COR-L47 (cell line): ENCODE data around the gene TMC4.
A peak's percentile ranks its signal among the peaks of the same experiment; 100 is the strongest.

ENCODE experiments used
- DNase-seq: peaks from one replicate; lab custom pipeline; 2025; lab: John Stamatoyannopoulos, UW

The TMC4 gene

DNA sequence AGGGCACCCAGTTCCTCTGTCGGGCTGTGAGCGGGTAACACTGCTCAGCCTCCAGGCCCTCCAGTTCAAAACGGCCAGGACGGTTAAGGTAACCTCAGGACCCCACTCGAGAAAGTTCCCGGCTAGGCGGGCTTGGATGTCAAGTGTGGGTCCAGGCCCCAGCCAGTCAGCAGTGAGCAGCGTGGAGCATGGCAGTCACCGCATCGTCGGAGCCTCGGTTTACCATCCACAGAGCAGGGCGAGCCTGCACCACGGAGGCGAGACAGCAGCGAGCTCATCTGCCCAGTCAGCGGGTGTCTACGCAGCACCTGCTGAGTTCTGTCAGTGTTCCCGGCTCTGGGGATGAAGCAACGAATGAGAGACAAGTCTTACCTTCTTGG, 43.4 kb downstream of the TMC4 start:
- DNase-seq = no peak

- DNase-seq = no peak
Measured at GRCh38 chr19:54128796-54129616, 44.0 kb downstream of the TMC4 start.

GRCh38 chr19:54128441-54128725, 44.6 kb downstream of the TMC4 start:
- DNase-seq = no peak

DNA sequence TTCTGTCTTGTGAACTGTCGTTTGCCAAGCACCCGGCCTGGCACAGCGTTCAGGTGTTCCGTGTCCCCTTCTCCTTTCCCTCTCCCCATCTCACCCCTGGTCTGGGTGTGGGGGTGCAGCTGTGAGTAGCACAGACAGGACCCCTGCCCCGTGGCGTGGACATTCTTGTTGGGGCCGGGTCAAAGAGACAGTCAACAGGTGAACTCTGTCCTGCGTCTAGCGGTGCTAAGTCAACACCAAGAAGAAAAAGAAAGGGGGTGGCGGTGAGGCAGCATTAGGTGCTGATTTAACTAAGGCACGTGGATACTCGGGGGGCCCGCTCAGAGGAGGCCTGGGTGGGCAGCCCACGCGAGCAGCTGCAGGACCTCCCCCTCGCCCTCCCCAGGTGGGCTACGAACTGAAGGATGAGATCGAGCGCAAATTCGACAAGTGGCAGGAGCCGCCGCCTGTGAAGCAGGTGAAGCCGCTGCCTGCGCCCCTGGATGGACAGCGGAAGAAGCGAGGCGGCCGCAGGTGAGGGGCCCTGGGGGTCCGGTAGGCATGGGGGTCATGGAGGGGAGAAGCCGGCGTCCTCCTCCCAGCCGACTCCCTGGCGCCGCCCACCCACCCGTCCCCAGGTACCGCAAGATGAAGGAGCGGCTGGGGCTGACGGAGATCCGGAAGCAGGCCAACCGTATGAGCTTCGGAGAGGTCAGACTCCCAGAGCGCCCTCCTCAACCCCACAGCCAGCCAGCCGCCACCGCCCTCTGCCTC, 45.1 kb downstream of the TMC4 start:
- DNase-seq = no peak

GRCh38 chr19:54125713-54126112, 47.2 kb downstream of the TMC4 start:
- no peak for DNase-seq

DNA sequence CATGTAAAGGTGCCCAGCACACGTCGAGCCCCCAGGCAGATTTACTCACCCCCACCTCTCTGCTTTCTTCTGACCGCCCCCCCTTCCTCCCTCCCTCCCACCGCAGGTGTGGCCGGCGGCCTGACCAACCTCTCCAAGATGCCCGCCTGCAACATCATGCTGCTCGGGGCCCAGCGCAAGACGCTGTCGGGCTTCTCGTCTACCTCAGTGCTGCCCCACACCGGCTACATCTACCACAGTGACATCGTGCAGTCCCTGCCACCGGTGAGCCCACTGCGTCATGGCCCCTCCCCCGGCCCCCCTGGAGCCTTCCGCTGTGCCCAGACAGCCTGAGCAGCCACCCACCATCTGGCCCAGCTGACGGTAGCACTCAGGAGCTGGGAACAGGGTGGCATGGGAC, 48.6 kb downstream of the TMC4 start:
- no peak for DNase-seq

DNA sequence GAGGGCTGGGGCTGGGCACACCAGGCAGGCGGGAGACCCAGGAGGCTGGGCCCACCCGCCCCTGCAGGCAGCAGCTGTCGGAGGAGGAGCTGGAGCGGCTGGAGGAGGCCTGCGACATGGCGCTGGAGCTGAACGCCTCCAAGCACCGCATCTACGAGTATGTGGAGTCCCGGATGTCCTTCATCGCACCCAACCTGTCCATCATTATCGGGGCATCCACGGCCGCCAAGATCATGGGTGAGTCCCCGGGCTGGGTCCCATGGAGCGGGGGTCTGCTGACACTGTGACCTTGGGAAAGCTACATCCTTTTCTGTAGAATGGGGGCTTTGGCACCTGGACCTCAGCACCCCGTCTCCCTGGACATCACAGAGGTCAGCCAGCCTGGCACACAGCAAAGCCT, 49.3 kb downstream of the TMC4 start:
- DNase-seq = no peak

DNA sequence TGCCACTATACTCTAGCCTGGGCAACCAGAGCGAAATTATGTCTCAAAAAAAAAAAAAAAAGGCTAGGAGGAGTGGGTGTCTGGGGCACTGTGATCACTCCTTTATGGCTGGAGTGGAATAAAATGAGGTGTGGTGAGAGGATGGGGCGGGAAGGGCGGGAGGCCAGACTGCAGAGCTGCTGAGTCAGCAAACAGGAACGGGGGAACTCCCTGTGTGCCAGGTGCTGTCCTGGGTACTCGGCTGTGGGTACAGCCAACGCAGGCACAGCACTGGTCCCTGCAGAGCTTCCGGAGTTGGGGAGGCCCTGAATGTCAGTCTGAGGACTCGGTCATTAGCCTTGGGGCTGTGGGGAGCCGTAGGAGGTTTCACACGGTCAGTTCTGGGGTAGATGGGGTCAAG, 51.7 kb downstream of the TMC4 start:
- no peak for DNase-seq

DNA sequence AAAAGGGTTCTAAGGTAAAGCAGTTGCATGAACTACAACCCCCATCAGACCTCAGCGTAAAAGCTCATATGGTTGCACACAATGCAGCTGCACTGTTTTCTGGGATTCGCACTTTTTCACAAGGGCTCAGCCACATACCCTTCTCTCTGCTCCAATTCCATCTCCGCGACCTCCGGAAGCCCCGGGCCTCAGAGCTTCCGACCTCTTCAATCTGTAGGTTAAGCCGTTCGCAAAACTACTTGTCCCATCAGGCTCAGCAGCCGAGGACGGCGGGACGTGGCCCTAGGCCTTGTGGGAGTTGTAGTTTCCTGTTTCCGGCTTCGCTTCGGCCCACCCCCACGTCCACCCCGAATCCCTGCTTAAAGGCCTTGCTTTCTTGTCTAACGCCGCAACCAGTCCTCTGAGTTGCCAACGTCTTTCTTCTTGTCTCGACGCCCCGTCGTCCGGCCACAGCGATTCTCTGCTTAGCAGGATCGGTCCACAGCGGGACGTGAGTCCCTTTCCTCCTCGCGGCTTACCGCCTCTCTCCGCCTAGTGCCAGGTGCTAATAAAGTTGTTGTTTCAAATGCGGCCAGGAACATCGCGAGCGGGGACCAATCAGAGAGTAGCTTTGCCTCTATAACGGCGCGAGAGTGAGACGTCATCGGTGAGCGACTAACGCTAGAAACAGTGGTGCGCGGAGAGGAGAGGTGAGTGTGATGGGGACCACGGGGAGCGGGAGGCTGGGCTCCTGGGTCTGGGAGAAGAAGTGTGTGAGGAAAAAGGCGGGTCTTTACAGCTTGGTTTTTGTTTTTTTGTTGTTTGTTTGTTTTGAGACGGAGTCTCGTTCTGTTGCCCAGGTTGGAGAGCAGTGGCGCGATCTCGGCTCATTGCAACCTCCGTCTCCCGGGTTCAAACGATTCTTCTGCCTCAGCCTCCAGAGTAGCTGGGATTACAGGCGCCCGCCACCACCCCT, 57.6 kb downstream of the TMC4 start, which contains the start of the genes PRPF31 and TFPT:
PRPF31 (plus strand) TSS at position 646 of the 955 bp plus-strand sequence. CDS start 2,525 bp downstream, outside the sequence.
TFPT (minus strand) TSS at position 549 of the 955 bp plus-strand sequence; CDS start at position 161, 388 bp downstream.
- DNase-seq = peak; percentile 94

GRCh38 chr19:54114340-54115108, 58.4 kb downstream of the TMC4 start:
- no peak for DNase-seq
